ENCODE measurements around the gene TALDO1.
"Not testable (repeated sequence)": the region's sequence is repeated elsewhere in the genome, so short reads cannot be mapped to it uniquely, and the experiment has no call there.

Gene TALDO1

DNA sequence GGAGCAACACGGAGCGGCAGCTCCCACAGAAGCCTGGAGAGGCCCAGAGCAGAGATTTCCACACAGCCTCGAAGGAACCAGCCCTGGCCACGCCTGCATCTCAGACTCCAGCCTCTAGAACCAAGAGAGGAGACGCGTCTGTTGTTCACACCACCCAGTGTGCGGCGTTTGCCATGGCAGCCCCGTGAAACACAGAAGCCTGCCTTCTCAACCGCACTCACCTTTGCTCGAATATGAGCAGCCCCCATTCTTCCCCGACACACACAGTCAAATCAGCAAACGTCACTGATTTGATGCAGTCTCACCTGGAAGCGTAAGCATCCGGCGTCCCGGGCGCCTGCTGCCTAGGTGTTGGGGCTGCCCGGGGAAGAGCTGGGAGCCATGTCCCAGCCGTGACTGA is 14.2 kb upstream of the TALDO1 start:
- DNase-seq (ENCODE audit: insufficient read length, low spot score) (no peak), FAIRE-seq (no peak)

DNA sequence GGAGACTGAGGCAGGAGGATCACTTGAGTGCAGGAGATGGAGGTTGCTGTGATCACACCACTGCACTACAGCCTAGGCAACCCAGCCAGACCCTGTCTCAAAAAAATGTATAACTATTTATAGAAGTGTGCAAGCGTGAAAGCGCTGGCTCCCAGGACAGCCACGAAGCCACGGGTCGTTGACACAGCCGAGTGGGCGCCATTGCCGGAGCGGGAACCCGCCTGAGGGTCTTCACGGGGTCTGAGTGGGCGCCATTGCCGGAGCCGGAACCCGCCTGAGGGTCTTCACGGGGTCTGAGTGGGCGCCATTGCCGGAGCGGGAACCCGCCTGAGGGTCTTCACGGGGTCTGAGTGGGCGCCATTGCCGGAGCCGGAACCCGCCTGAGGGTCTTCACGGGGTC is 12.7 kb upstream of the TALDO1 start:
- not testable (repeated sequence) for FAIRE-seq; DNase-seq (ENCODE audit: insufficient read length, low spot score)

DNA sequence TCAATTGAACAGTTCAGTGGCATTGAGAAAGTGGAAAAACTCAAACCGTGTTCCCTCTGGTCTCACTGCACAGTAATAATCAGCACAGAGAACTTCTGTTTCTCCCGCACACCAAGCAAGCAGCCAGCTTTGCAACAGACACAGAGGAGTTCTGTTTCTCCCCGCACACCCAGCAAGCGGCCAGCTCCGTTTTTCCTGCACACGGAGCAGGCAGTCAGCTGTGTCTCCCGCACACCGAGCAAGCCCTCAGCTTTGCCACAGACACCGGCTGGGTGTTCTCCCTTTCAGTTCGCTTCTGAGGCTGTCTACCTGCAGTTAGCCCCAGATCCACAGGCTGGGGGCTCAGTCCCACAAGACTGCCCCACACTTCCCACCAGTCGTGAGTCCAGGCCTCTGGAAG is 9.9 kb upstream of the TALDO1 start:
- no peak for DNase-seq (ENCODE audit: insufficient read length, low spot score)
- no peak for FAIRE-seq

DNA sequence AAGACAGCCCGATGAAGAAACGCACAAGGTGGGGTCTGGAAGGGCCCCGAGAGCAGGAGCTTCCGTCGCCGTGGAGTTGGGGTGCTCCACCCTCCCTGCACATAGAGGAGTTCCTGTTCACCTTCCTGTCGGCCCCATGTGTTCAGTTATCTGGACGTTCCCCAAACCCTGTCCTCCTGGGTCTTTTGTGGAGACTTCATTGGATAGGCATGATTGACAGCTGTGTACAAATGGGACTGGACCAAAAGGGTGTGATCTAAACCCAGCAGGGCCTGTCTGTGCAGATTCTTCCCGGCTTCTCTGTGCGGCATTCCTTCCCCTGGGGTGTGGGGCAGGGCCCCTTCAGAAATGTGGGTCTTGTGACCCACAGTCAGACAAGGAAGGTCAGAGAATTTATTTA is 9.4 kb upstream of the TALDO1 start:
- not testable (repeated sequence) for FAIRE-seq; DNase-seq (ENCODE audit: insufficient read length, low spot score)

DNA sequence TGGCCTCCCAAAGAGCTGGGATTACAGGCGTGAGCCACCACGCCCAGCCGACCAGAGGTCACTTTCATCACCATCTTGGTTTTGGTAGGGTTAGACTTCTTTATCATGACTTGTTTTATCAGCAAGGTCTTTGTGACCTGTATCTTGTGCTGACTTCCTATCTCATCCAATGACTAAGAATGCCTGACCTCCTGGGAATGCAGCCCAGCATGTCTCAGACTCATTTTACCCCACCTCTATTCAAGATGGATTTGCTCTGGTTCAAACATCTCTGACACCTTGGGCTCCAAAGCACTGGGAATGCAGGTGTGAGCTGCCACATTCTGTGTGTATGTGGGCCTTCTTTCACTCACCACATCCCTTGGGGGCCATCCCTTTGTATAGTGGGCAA is 5.1 kb upstream of the TALDO1 start:
- FAIRE-seq = no peak

DNA sequence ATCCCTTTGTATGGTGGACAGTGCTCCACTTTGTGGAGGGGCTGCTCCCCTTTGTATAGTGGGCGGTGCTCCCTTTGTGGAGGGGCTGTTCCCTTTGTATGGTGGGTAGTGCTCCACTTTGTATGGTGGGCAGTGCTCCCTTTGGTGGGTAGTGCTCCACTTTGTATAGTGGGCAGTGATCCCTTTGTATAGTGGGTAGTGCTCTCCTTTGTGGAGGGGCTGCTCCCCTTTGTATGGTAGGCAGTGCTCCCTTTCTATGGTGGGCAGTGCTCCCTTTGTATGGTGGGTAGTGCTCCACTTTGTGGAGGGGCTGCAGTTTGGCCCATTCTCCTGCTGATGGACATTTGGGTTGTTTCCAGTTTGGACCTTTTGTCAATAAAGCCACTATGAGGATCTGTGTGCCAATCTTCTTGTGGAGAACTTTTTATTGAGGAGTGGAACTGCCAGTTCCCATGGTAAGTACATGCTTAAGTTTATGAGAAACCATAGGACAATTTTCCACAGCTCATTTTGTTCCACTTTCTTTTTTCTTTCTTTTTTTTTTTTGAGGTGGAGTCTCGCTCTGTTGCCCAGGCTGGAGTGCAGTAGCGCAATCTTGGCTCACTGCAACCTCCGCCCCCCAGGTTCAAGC is 4.6 kb upstream of the TALDO1 start:
- no peak for FAIRE-seq
- no peak for DNase-seq (ENCODE audit: insufficient read length, low spot score)

More for the DNA sequence above, 5.1 kb upstream of the TALDO1 start:
- DNase-seq (ENCODE audit: insufficient read length, low spot score) = no peak

DNA sequence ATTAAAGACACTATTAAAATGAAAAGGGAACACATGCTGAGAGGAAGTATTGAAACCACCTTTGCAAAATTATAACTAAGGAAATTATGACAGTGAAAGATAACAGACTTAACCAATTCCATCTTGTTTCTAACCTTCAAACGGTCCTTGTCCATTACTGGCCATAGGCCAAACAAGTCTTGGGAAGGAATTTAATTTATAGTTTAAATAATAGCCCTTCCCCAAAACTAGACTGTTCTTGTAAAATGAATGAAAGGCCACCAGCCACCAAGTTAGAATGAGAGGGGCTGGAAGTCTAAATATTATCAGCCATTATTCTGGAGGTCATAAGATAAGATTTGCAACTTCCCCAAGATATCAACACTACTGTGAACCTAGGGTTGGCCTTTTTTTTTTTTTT is 1.8 kb upstream of the TALDO1 start:
- no peak for FAIRE-seq
- DNase-seq (ENCODE audit: insufficient read length, low spot score) = no peak

DNA sequence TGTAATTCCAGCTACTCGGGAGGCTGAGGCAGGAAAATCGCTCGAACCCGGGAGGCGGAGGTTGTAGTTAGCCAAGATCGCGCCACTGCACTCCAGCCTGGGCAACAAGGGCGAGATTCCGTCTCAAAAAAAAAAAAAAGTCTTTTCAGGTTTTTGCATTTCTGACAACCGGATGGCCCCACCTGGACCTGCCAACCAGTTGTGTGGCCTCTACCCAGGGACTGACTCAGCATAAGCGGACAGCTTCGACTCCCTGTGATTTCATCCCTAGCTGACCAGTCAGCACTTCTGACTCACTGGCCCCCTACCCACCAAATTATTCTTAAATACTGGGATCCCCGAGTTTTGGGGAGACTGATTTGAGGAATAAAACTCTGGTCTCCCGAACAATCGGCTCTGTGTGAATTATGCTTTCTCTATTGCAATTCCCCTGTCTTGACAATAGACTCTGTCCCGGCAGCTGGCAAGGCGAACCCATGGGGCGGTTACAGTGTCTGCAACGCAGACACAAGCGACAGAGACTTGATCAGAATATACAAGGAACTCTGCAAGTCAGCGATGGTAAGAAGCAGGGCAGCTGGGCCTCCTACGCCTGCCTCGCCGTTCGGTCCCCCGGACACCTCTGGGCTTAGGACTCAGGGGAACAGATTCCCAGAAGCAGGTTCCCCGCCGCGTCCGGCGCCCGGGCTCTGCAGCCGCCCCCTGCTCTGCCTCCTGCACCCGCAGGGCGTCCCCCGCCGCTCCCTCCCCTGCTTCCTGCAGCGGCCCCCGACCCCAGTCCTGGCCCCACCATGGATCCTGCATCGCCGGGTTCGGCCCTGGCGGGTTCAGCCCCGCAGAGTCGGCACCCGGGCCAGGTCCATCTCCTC is 741 bp upstream of the TALDO1 start:
- no peak for FAIRE-seq

DNA sequence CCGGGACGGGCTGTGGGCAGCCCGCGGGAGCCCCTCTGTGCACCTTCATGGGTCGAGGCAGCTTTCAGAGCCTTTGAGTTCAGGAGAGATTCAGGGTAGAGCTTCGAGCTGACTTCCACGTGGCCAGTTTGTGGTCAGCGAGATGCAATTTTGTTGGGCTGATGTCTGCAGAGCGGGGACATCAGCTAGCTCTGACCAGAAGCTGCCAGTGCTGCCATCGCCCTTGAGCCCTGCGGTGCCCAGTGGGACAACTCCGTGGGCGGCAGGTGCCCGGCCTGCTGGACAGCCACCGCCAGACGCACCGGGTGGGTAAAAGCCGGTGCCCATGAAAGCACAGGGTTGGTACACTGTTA is 719 bp downstream of the TALDO1 start:
- FAIRE-seq (no peak), DNase-seq (ENCODE audit: insufficient read length, low spot score) (no peak)

More for the DNA sequence above, 741 bp upstream of the TALDO1 start:
- DNase-seq (ENCODE audit: insufficient read length, low spot score) = no peak

DNA sequence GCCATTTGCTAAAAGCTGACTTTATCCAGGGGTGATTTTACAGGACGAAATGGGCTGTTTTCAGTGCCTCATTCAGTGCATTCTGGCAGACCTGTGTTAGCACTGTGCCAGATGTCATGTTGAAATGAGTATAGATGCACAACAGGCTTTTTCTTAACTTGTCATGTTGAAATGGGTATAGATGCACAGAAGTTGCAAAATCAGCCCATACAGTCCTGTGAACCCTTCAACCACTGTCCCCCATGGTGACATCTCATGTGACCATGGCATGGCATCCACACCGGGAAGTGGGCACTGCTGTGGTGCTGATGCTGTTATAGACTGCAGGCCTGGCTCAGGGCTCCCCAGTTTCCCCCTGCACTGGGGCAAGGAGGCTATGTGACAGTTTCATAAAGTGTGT is 2.5 kb downstream of the TALDO1 start:
- DNase-seq (ENCODE audit: insufficient read length, low spot score) (no peak), FAIRE-seq (no peak)

DNA sequence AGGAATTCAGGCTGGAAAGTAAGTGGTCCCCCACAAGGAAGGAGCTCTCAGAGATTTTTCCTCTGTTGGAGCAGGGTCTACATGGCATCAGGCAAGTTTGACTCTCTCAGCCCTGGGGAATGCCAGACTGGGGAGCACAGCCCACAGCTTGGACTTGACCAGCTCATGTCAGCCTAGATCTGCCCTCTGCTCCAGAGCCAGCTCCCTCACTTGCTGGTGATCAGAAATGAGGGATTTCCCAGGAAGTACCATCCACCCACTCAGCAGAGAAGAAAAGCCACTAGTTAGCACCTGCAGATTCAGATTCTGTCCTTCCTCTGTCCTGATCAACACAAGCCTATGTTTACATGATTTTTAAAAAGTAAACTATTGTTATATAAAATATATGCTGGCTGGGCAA is 13.0 kb downstream of the TALDO1 start:
- FAIRE-seq = no peak
- DNase-seq (ENCODE audit: insufficient read length, low spot score) = no peak

DNA sequence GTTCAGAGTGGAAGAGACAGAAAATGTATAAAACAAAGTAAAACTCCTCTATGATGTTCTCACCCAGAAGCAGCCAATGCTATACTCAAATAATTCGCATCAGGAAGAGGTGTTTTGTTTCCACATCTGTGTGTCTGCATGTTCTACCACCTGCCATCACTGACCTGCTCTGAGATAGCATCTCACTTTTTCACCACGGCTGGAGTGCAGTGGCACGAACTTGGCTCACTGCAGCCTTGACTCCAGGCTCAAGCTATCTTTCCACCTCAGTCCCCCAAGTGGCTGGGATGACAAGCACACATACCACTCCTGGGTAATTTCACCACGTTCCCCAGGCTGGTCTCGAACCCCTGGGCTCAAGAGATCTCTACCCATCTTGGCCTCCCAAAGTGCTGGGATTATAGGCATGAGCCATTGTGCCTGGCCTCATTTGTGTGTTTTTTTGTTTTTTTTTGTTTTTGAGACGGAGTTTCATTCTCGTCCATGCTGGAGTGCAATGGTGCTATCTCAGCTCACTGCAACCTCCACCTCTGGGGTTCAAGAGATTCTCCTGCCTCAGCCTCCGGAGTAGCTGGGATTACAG is 14.4 kb downstream of the TALDO1 start:
- DNase-seq (ENCODE audit: insufficient read length, low spot score) (no peak), FAIRE-seq (peak; percentile 11)

DNA sequence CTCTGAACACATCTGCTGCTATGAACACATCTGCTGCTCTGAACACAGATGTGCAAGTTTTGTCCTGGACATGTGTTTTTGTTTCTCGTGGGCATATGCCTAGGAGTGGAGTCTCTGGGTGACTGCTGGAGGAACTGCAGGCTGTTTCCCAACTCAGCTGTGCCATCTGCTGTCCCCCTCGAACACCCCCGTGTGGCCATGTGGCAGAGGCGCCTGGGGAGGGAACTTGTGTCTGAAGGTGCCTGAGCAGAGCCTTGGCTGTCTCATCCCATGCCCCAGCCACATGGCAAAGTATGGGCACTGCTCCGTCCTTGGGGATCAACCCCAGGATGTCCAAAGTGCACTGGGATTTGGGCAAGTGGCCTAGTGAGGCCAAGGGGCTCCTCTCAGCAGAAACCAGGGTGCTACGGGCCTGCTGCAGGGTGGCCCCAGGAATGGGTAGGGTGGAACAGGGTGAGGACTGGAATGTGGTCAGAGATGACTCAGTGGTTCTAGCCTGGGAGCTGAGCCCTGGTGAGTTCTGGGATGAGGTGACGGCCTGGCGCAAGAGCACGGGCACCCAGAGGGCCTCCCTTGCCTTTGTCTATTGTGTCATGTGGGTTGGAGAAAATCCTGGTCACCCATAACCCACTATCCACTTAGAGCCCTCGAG is 15.3 kb downstream of the TALDO1 start:
- DNase-seq (ENCODE audit: insufficient read length, low spot score) (no peak), FAIRE-seq (no peak)

DNA sequence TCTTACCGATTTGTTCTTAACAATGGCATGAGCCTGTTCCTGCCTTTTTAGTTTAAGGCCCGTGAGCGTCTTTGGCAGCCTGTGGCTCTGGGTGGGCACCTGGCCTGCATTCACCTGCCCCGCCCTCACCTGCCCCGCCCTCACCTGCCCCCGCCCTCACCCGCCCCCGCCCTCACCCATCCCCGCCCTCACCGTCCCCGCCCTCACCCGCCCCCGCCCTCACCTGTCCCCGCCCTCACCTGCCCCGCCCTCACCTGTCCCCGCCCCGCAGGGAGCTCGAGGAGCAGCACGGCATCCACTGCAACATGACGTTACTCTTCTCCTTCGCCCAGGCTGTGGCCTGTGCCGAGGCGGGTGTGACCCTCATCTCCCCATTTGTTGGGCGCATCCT is 15.8 kb downstream of the TALDO1 start:
- FAIRE-seq (no peak), DNase-seq (ENCODE audit: insufficient read length, low spot score) (no peak)

DNA sequence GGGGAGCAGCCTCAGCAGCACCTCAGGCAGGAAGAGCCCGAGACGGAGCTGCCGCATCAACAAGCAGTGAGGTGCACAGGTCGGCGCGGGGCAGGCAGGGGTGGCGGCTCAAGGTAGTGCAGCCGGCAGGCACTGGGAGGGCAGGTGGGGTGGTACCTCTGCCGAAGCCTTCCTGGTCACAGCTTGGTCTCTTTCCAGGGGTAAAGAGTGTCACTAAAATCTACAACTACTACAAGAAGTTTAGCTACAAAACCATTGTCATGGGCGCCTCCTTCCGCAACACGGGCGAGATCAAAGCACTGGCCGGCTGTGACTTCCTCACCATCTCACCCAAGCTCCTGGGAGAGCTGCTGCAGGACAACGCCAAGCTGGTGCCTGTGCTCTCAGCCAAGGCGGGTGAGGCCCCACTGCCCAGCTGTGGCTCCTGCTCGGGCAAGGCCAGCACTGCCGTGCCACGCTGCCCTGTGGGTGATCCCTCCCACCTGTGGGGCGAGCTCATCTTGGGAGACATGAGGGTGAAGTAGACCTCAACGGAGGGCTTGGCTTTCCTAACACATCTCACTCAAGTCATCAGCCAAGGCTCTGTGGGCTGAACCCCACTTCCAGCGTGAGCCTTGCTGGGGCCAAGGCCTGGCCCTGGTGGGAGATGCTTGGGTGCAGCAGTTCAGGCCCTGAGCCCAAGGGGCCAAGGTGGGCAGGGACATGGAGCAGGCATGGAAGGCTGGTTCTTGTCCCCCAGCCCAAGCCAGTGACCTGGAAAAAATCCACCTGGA is 16.5 kb downstream of the TALDO1 start:
- no peak for DNase-seq (ENCODE audit: insufficient read length, low spot score)
- no peak for FAIRE-seq

DNA sequence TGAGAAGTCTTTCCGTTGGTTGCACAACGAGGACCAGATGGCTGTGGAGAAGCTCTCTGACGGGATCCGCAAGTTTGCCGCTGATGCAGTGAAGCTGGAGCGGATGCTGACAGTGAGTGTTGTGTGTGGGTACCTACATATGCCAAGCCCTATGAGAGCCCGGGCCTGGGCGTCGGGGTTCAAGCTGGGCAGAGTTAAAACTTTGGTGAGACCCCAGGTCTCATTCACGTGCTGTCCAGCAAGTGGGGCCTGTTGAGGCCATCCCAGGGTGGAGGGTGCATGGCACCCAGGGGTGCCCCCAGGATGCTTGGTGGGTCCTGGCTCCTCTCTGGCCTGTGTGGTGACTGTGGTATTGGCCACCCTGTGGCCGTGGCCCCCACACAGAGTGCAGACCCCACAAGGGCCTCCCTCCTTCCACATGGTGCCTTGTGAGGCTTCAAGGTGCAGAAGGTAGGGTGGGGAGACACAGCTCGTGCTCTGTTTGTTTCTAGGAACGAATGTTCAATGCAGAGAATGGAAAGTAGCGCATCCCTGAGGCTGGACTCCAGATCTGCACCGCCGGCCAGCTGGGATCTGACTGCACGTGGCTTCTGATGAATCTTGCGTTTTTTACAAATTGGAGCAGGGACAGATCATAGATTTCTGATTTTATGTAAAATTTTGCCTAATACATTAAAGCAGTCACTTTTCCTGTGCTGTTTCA is 17.2 kb downstream of the TALDO1 start:
- DNase-seq (ENCODE audit: insufficient read length, low spot score) (no peak), FAIRE-seq (no peak)

DNA sequence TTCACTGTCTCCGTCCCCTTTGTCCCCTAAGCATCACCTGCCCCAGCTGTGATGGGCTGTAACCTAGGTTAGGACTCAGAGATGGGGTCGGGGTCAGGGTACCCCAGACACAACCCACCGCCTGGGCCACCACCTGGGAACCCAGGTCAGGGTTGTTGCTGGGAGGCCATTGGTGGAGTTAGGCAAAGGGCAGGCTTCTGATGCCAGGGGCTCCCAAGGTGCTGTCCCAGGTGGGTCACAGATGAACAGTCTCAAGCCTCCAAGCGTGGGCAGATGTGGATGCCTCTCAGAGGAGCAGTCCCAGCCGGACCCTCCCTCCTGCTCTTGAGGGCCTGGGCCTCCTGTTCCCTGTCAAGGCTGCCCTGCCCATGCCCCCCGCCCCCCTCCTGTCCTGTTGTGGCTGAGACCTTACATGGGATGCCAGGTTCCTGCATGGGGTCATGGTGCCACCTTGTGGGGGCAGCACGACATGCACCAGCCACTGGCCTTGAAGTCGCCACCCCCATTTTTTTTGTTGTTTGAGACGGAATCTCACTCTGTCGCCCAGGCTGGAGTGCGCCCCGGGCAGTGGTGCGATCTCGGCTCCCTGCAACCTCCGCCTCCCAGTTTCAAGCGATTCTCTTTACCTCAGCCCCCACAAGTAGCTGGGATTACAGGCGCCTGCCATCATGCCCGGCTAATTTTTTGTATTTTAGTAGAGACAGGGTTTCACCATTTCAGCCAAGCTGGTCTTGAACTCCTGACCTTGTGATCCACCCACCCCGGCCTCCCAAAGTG is 17.9 kb downstream of the TALDO1 start:
- peak; percentile 85 for DNase-seq (ENCODE audit: insufficient read length, low spot score)
- FAIRE-seq = no peak

DNA sequence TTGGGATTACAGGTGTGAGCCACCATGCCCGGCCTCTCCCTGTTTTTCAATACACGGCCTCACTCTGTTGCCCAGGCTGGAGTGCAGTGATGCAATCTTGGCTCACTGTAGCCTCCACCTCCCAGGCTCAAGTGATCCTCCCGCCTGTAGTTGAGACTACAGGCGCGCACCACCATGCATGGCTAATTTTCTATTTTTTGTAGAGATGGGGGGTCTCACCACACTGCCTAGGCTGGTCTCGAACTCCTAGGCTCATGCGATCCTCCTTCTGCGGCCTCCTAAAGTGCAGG is 18.5 kb downstream of the TALDO1 start:
- FAIRE-seq = no peak
- no peak for DNase-seq (ENCODE audit: insufficient read length, low spot score)

DNA sequence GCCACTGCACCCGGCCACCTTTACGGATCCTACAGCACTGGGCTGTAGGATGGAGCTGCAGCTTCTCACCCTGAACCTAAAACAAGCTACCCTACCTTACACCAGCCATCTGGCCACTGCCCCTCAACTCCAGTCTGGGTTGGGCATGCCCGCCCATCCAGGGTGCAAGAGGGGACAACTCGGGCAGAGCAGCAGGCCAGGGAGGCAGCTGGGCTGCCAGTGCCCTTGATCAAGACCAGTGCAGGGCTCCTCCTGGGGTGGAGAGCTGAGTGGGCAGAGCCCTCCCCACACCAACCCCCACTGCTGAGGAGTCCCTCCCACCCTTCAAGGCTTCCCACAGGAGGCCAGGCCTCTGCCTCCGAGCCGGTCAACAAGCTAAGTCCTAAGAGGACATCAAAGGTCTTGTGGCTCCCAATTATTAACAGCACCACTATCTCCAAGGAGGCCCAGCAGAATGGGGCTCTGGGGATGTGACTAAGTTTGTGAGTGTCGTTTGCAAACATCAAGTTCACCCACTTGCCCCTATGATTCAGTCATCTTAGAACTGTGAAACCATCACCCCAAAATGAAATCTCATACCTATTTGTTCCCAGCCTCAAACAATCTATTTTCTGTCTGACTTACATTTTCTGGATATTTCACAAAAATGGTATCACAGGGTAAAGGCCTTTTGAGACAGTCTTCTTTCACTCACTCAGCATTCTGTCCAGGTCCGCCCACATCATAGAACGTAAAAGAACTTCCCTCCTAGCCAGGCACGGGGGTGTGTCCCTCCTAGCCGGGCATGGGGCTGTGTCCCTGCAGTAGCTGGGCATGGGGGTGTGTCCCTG is 19.1 kb downstream of the TALDO1 start:
- FAIRE-seq = no peak
- no peak for DNase-seq (ENCODE audit: insufficient read length, low spot score)
